Measurements from ENCODE around the gene MBTD1. TPM values are rescaled to one million over a fixed set of nuclear protein-coding genes. Genes with fewer than 3 reads are reported as not detected.
"Not testable (repeated sequence)": the region's sequence is repeated elsewhere in the genome, so short reads cannot be mapped to it uniquely, and the experiment has no call there.

The MBTD1 gene
- total and polyA plus RNA-seq, 2 experiments from 2014 or later: 19.1 to 63.9 TPM

DNA sequence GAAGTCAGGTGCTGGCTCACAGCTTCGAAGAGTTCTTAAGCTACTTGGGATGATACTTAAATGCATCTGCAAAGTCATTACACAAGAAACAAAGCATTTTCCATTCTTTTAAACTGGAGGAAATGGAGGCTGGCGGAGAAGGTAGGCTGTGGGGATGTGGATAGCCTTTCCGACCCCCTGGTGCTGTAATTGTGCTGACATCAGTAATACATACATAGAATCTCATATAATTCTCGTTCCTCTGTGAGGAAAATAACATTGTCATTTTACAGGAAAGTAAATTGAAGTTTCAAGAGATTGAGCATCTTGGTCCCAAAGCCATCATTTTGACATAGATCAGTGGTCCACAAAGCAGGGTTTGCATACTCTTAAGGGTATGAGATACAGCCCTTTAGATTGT is 40.0 kb upstream of the MBTD1 start:
- Mint-ChIP-seq H3K36me3 (ENCODE audit: low read depth) (peaks cover 21% of the 10 kb centered on the region; the same call in 2 of the 3 replicates), H3K4me3 (no peak overlapping the region), H3K9me3 (peaks cover 10% of the 10 kb centered on the region), H3K27me3 (ENCODE audit: insufficient read depth, low read depth, poor library complexity) (peaks cover 2% of the 10 kb centered on the region), H3K27ac (no peak overlapping the region), H3K4me1 (peaks cover 34% of the 10 kb centered on the region)
- Histone ChIP-seq H3K36me3 (ENCODE audit: insufficient read depth) (no peaks in the 10 kb centered on the region; the same call in 1 of the 2 replicates), H3K79me2 (replicated peaks; ENCODE audit: insufficient read depth) (peaks cover 7% of the 10 kb centered on the region; the same call in 1 of the 2 replicates), H3K27ac (ENCODE audit: low read depth) (no peak overlapping the region), H3K9me2 (ENCODE audit: insufficient read depth) (0 out of 2 replicates have a peak, but pooled peaks cover 6% of the 10 kb centered on the region), H3F3A (replicated peaks; ENCODE audit: low read depth) (no peaks in the 10 kb centered on the region), H3K4me1 (ENCODE audit: insufficient read depth) (peaks cover 42% of the 10 kb centered on the region), H3K27me3 (ENCODE audit: insufficient read depth) (no peaks in the 10 kb centered on the region), H4K20me1 (replicated peaks; ENCODE audit: insufficient read depth) (no peaks in the 10 kb centered on the region), H3K4me3 (no peak overlapping the region), H2AFZ (no peak overlapping the region), H3K4me2 (no peak overlapping the region)
- DNase-seq (ENCODE audit: low spot score) (no peak), ATAC-seq (no peak)
- TF ChIP-seq ETS1 (IDR thresholded peaks at IDR 0.05) (no peak), POLR2AphosphoS5 (IDR thresholded peaks at IDR 0.05; ENCODE audit: low read depth) (no peak), EZH2phosphoT487 (IDR thresholded peaks at IDR 0.05; ENCODE audit: unreplicated experiment) (no peak), CREB1 (CRISPR knock-in tag; IDR thresholded peaks at IDR 0.05; ENCODE audit: low read depth) (no peak), ZNF331 (CRISPR knock-in tag; IDR thresholded peaks at IDR 0.05; ENCODE audit: low read depth) (no peak)

GRCh38 chr17:51298508-51299371 is 38.9 kb upstream of the MBTD1 start:
- Mint-ChIP-seq H3K4me3 (no peak overlapping the region), H3K9me3 (peaks cover 5% of the 10 kb centered on the region; the same call in 2 of the 3 replicates), H3K4me1 (peaks cover 34% of the 10 kb centered on the region), H3K36me3 (ENCODE audit: low read depth) (peaks cover 25% of the 10 kb centered on the region), H3K27ac (peak overlapping the region; percentile 67), H3K27me3 (ENCODE audit: insufficient read depth, low read depth, poor library complexity) (peaks cover 2% of the 10 kb centered on the region)
- Histone ChIP-seq H3K36me3 (ENCODE audit: insufficient read depth) (peaks cover 6% of the 10 kb centered on the region; the same call in 1 of the 2 replicates), H3K4me3 (no peak overlapping the region), H3K27me3 (ENCODE audit: insufficient read depth) (no peaks in the 10 kb centered on the region), H3K79me2 (replicated peaks; ENCODE audit: insufficient read depth) (peaks cover 7% of the 10 kb centered on the region; the same call in 1 of the 2 replicates), H3K4me2 (no peak overlapping the region), H3K27ac (ENCODE audit: low read depth) (peak overlapping the region; percentile 81), H2AFZ (no peak overlapping the region), H4K20me1 (replicated peaks; ENCODE audit: insufficient read depth) (no peaks in the 10 kb centered on the region), H3K4me1 (ENCODE audit: insufficient read depth) (peaks cover 33% of the 10 kb centered on the region), H3K9me2 (ENCODE audit: insufficient read depth) (no peaks in the 10 kb centered on the region), H3F3A (replicated peaks; ENCODE audit: low read depth) (no peaks in the 10 kb centered on the region)
- ATAC-seq: peak; percentile 75
- peak; percentile 90 to 94 for TF ChIP-seq CTCF (conservative IDR thresholded peaks at IDR 0.05; ENCODE audit: low read depth in 2 of 2)
- no peak for TF ChIP-seq JUNB (IDR thresholded peaks at IDR 0.05; ENCODE audit: unreplicated experiment)
- DNase-seq (ENCODE audit: low spot score): peak; percentile 83

DNA sequence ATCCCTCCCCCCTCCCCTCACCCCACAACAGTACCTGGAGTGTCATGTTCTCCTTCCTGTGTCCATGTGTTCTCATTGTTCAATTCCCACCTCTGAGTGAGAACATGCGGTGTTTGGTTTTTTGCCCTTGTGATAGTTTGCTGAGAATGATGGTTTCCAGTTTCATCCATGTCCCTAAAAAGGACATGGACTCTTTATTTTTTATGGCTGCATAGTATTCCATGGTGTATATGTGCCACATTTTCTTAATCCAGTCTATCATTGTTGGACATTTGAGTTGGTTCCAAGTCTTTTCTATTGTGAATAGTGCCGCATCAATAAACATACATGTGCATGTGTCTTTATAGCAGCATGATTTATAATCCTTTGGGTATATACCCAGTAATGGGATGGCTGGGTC is 34.5 kb upstream of the MBTD1 start:
- peaks cover 58% of the 10 kb centered on the region for H3K36me3 Mint-ChIP-seq (ENCODE audit: low read depth)
- not testable (repeated sequence) for H3K4me3 Mint-ChIP-seq; H3K4me1 ChIP-seq (ENCODE audit: insufficient read depth); H3K4me1 Mint-ChIP-seq; H3K9me2 ChIP-seq (ENCODE audit: insufficient read depth); H2AFZ ChIP-seq; H3K4me2 ChIP-seq; H3K27me3 ChIP-seq (ENCODE audit: insufficient read depth); H3F3A ChIP-seq (replicated peaks; ENCODE audit: low read depth); DNase-seq (ENCODE audit: low spot score); H3K27ac ChIP-seq (ENCODE audit: low read depth); ATAC-seq; H3K27ac Mint-ChIP-seq; H4K20me1 ChIP-seq (replicated peaks; ENCODE audit: insufficient read depth); H3K9me3 Mint-ChIP-seq; H3K4me3 ChIP-seq; H3K27me3 Mint-ChIP-seq (ENCODE audit: insufficient read depth, low read depth, poor library complexity)
- H3K36me3 ChIP-seq (ENCODE audit: insufficient read depth): peaks cover 13% of the 10 kb centered on the region; the same call in 1 of the 2 replicates
- peaks cover 20% of the 10 kb centered on the region; the same call in 1 of the 2 replicates for H3K79me2 ChIP-seq (replicated peaks; ENCODE audit: insufficient read depth)
